Right hindlimb (tissue), 1 donor: Measurements from ENCODE around the gene FSD2.
A peak's percentile ranks its signal among the peaks of the same experiment; 100 is the strongest.
"Not testable (repeated sequence)": the region's sequence is repeated elsewhere in the genome, so short reads cannot be mapped to it uniquely, and the experiment has no call there.

ENCODE experiments used
- DNase-seq: peaks from one replicate; pipeline ENCODE4 v3.0.0-alpha.2; 2018

FSD2 gene

GRCh38 chr15:82726816-82727215 lies 79.1 kb downstream of the FSD2 start:
- no peak for DNase-seq

GRCh38 chr15:82715003-82715402 lies 90.9 kb downstream of the FSD2 start:
- no peak for DNase-seq

GRCh38 chr15:82714016-82714415 lies 91.9 kb downstream of the FSD2 start:
- no peak for DNase-seq

- no peak for DNase-seq
Measured at GRCh38 chr15:82712036-82712435, 93.8 kb downstream of the FSD2 start.

- DNase-seq: no peak
Measured at GRCh38 chr15:82710926-82711490, 94.9 kb downstream of the FSD2 start.

GRCh38 chr15:82710208-82710555 lies 95.7 kb downstream of the FSD2 start:
- no peak for DNase-seq

- peak; percentile 53 for DNase-seq
Measured at GRCh38 chr15:82709421-82710207, 96.3 kb downstream of the FSD2 start, which contains the start of gene AP3B2. Gene AP3B2, minus strand, starts transcription at chr15:82709875. Its CDS starts 169 bp downstream, at chr15:82709706.

GRCh38 chr15:82709081-82709420 lies 96.8 kb downstream of the FSD2 start:
- DNase-seq: no peak

GRCh38 chr15:82705856-82706255 lies 100.0 kb downstream of the FSD2 start:
- DNase-seq: not testable (repeated sequence)
